Keratinocyte (primary cell): ENCODE measurements around the gene KCNJ1. TPM values are rescaled to one million over a fixed set of nuclear protein-coding genes. Genes with fewer than 3 reads are reported as not detected.

Experiments
- DNase-seq: peaks from one replicate; pipeline ENCODE4 v3.0.0-alpha.2; 2011; ENCODE audit warnings: low read depth, missing footprints, low spot score
- FAIRE-seq: peaks from 2 replicates; lab custom pipeline; 2011; peaks lifted over from hg19 to GRCh38; lab: Jason Lieb, UNC
- H2AFZ ChIP-seq: 2 replicates; pipeline ENCODE4 v1.6.0; 2012; ENCODE audit warnings: low read length, control low read depth, inconsistent platforms; ENCODE audit not compliant: control insufficient read depth
- H3K27ac ChIP-seq: 2 replicates; pipeline ENCODE4 v1.5.1; 2011; ENCODE audit warnings: low read length; ENCODE audit not compliant: control insufficient read depth, insufficient read depth
- H3K27me3 ChIP-seq: 3 replicates; pipeline ENCODE4 v1.6.0; 2011; ENCODE audit warnings: low read length; ENCODE audit not compliant: control insufficient read depth, insufficient read depth; ENCODE audit errors: extremely low read depth
- H3K36me3 ChIP-seq, 2 experiments: 2 replicates in 1 of 2; 3 replicates in 1 of 2; pipeline ENCODE4 v1.5.1; 2011; ENCODE audit warnings: low read length in 2 of 2, mild to moderate bottlenecking in 1 of 2; ENCODE audit not compliant: control insufficient read depth in 2 of 2, insufficient read depth in 2 of 2; ENCODE audit errors: extremely low read depth in 1 of 2
- H3K4me1 ChIP-seq: 3 replicates; pipeline ENCODE4 v1.5.1; 2011; ENCODE audit warnings: low read length; ENCODE audit not compliant: control insufficient read depth, insufficient read depth; ENCODE audit errors: extremely low read depth
- H3K4me2 ChIP-seq: 3 replicates; pipeline ENCODE4 v1.6.0; 2011; ENCODE audit warnings: low read depth, low read length; ENCODE audit not compliant: control insufficient read depth, insufficient read depth; ENCODE audit errors: extremely low read depth
- H3K4me3 ChIP-seq, 3 experiments: fragments of 200-600 bp in 1 of 3; sonication (generic) in 1 of 3; 2 replicates in 2 of 3; 3 replicates in 1 of 3; pipeline ENCODE4 v1.5.1; 2011 to 2016; ENCODE audit warnings: low read length in 3 of 3, mild to moderate bottlenecking in 3 of 3, control low read depth in 2 of 3, inconsistent platforms in 1 of 3, low read depth in 1 of 3, mixed read lengths in 1 of 3, mixed run types in 1 of 3, moderate library complexity in 1 of 3; ENCODE audit not compliant: control insufficient read depth in 2 of 3, insufficient read depth in 2 of 3; ENCODE audit errors: extremely low read depth in 1 of 3
- H3K79me2 ChIP-seq: 2 replicates; pipeline ENCODE4 v1.6.0; 2012; ENCODE audit warnings: low read length; ENCODE audit not compliant: control insufficient read depth, insufficient read depth
- H3K9ac ChIP-seq: 3 replicates; pipeline ENCODE4 v1.6.0; 2011; ENCODE audit warnings: low read length; ENCODE audit not compliant: control insufficient read depth, insufficient read depth; ENCODE audit errors: extremely low read depth
- H3K9me1 ChIP-seq: 3 replicates; pipeline ENCODE4 v1.6.0; 2011; ENCODE audit warnings: low read length; ENCODE audit not compliant: control insufficient read depth, insufficient read depth; ENCODE audit errors: extremely low read depth
- H3K9me3 ChIP-seq: 2 replicates; pipeline ENCODE4 v1.5.1; 2012; ENCODE audit warnings: low read depth, low read length; ENCODE audit not compliant: control insufficient read depth
- H4K20me1 ChIP-seq: 3 replicates; pipeline ENCODE4 v1.6.0; 2011; ENCODE audit warnings: low read length; ENCODE audit not compliant: control insufficient read depth, insufficient read depth; ENCODE audit errors: extremely low read depth
- EZH2 ChIP-seq: IDR thresholded peaks from one replicate; pipeline ENCODE4 v1.6.1; 2012; ENCODE audit warnings: inconsistent platforms, mild to moderate bottlenecking, low read length, moderate library complexity
- dilution Hi-C: fragments of 300-500 bp; cut with MboI; formaldehyde crosslinking; loops from one replicate; pipeline ENCODE4 v1.7.0; 2020; ENCODE audit warnings: low sequenced_read_pairs; ENCODE audit not compliant: extremely low pct_ligation_motif_present
- polyA plus RNA-seq, 5 experiments: library from polyadenylated mRNA; depleted of rRNA in 3 of 5; stranded (reverse) in 3 of 5; stranded (forward) in 1 of 5; unstranded in 1 of 5; fragments of >200 nt; gene quantifications; 1 replicate in 1 of 5; 2 replicates in 3 of 5; 3 replicates in 1 of 5; pipeline versions ENCODE4 v1.2.1 to v1.2.3, GENCODE V29; 2011 to 2012; ENCODE audit warnings: missing spikeins in 2 of 5, low read depth in 1 of 5, low replicate concordance in 1 of 5
- TF ChIP-seq, protein P1 (sequence below), 3 experiments: IDR thresholded peaks in 1 of 3; conservative IDR thresholded peaks in 1 of 3; optimal IDR thresholded peaks in 1 of 3; 2 replicates in 2 of 3; 3 replicates in 1 of 3; pipeline versions ENCODE3 to v1.5.1; 2011; ENCODE audit warnings: low read length in 3 of 3, mild to moderate bottlenecking in 3 of 3, moderate library complexity in 2 of 3, control low read depth in 1 of 3, inconsistent platforms in 1 of 3; ENCODE audit not compliant: insufficient read depth in 2 of 3; ENCODE audit errors: extremely low read depth in 1 of 3

KCNJ1 gene
- polyA plus RNA-seq, 1 donor (not counting 4 experiments of a cell fraction or from before 2014, with no cell fraction given), result 0.12 TPM

DNA sequence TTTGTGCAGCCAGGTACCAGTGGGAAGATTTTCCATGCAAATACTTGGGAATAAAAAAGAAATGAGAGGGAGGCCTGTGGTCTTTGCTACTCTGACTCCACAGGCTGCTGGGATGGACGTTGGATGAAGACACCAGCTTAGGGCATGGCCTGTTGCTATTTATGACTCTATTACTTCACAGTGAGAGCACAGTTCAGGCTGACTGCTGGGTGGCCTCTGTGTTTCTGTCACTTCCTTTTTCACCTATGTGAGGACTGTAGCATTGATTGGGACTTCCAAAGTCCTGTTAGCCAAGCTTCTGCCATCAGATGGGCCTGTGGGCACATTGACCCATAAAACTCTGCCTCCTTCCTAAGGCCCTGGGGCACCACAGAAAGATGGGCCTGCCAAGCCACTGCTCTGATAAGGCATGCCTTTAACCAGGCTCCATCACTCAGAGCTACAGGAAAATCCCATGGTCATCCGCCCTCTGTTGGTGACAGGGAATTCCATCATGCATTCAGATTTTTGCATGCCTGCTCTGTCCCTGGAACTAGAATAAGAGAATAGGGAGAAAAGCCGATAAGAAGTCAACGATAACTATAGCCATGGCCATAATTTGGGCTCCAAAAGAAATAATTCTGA is 64.6 kb downstream of the KCNJ1 start:
- dilution Hi-C loops, result no loop called here
- DNase-seq, result no peak
- Histone ChIP-seq H3K27me3 (peaks cover 3% of the 10 kb centered on the region), H3K4me1 (no peaks in the 10 kb centered on the region), H3K4me3 (no peak overlapping the region), H3K79me2 (no peaks in the 10 kb centered on the region), H3K27ac (no peak overlapping the region), H3K9ac (no peak overlapping the region), H3K4me2 (no peak overlapping the region), H3K9me3 (no peaks in the 10 kb centered on the region), H2AFZ (no peak overlapping the region), H4K20me1 (no peaks in the 10 kb centered on the region), H3K36me3 (no peaks in the 10 kb centered on the region), H3K9me1 (no peaks in the 10 kb centered on the region)
- TF ChIP-seq, protein P1, sequence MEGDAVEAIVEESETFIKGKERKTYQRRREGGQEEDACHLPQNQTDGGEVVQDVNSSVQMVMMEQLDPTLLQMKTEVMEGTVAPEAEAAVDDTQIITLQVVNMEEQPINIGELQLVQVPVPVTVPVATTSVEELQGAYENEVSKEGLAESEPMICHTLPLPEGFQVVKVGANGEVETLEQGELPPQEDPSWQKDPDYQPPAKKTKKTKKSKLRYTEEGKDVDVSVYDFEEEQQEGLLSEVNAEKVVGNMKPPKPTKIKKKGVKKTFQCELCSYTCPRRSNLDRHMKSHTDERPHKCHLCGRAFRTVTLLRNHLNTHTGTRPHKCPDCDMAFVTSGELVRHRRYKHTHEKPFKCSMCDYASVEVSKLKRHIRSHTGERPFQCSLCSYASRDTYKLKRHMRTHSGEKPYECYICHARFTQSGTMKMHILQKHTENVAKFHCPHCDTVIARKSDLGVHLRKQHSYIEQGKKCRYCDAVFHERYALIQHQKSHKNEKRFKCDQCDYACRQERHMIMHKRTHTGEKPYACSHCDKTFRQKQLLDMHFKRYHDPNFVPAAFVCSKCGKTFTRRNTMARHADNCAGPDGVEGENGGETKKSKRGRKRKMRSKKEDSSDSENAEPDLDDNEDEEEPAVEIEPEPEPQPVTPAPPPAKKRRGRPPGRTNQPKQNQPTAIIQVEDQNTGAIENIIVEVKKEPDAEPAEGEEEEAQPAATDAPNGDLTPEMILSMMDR (optimal IDR thresholded peaks at IDR 0.05 in 1 of 3, IDR thresholded peaks at IDR 0.05 in 1 of 3, conservative IDR thresholded peaks at IDR 0.05 in 1 of 3; ENCODE audit: extremely low read depth in 1 of 3, insufficient read depth in 2 of 3, low read length in 3 of 3), result peak; percentile 53 to 62 (median 56)
- TF ChIP-seq EZH2, result no peak
- no peak for FAIRE-seq

DNA sequence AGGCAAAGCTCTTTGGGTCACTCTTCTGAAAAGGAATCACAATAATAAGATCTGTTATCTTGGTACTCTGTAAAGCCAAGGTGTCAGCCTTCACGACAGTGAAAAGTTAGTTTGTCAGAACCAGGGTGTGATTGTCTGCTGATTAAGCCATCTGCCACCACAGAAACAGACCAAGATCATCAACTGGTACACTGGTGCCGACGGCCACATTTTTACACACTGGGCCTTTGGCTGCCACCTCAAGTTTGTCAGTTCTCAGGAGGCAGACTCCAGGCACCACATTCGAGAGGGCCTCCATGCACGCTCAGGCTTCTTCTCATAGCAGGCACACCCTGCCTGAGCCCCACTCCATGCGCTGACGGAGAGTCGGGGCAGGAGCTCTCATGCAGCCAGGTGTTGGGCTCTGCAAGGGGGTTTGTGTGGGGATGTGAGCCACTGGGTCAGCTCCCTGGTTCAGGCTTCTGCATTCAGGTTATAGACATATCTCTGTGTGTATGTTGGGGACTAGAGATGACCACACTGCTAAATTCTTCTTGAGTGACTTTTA is 66.2 kb downstream of the KCNJ1 start:
- Histone ChIP-seq H3K9ac (no peak overlapping the region), H3K27me3 (peaks cover 3% of the 10 kb centered on the region), H3K9me3 (no peaks in the 10 kb centered on the region), H3K9me1 (no peaks in the 10 kb centered on the region), H3K4me2 (no peak overlapping the region), H3K4me1 (no peaks in the 10 kb centered on the region), H3K36me3 (no peaks in the 10 kb centered on the region), H3K4me3 (no peak overlapping the region), H3K79me2 (no peaks in the 10 kb centered on the region), H2AFZ (no peak overlapping the region), H4K20me1 (no peaks in the 10 kb centered on the region), H3K27ac (no peak overlapping the region)
- no peak for TF ChIP-seq EZH2
- TF ChIP-seq, protein P1 (optimal IDR thresholded peaks at IDR 0.05 in 1 of 3, IDR thresholded peaks at IDR 0.05 in 1 of 3, conservative IDR thresholded peaks at IDR 0.05 in 1 of 3; ENCODE audit: extremely low read depth in 1 of 3, insufficient read depth in 2 of 3, low read length in 3 of 3), result no peak
- dilution Hi-C loops, result no loop called here
- no peak for DNase-seq
- FAIRE-seq, result no peak
